Gastrocnemius medialis (tissue), 4 donors: ENCODE data around the gene ERC2. TPM values are rescaled to one million over a fixed set of nuclear protein-coding genes. Genes with fewer than 3 reads are reported as not detected.

Source experiments
- ATAC-seq, 2 donors: fragments of 150-250 bp; one replicate each; pipeline ENCODE4 v1.9.1; 2016
- DNase-seq, 2 donors: peaks; one replicate each; pipeline ENCODE4 v3.0.0-alpha.2; 2019
- H3K27ac ChIP-seq, 4 donors: fragments of 200-600 bp; sonication (generic); 1 replicate in 1 of 4; 2 replicates in 3 of 4; pipeline ENCODE4 v1.5.1; 2016 to 2018; ENCODE audit warnings: mild to moderate bottlenecking in 2 of 4, moderate library complexity in 1 of 4
- H3K27me3 ChIP-seq, 3 donors: fragments of 200-600 bp; sonication (generic) in 2 of 3; 1 replicate in 1 of 3; 2 replicates in 2 of 3; pipeline versions ENCODE4 v1.5.1 to v1.6.0; 2016 to 2019; ENCODE audit warnings: mild to moderate bottlenecking in 1 of 3, moderate library complexity in 1 of 3
- H3K36me3 ChIP-seq, 2 donors: fragments of 200-600 bp; sonication (generic) in 1 of 2; one replicate each; pipeline ENCODE4 v1.5.1; 2017 to 2018
- H3K4me1 ChIP-seq, 2 donors: fragments of 200-600 bp; sonication (generic) in 1 of 2; one replicate each; pipeline ENCODE4 v1.5.1; 2016 to 2017; ENCODE audit warnings: mild to moderate bottlenecking in 2 of 2
- H3K4me3 ChIP-seq, 4 donors: fragments of 200-600 bp; sonication (generic) in 3 of 4; 1 replicate in 1 of 4; 2 replicates in 3 of 4; pipeline ENCODE4 v1.5.1; 2016 to 2019; ENCODE audit warnings: mild to moderate bottlenecking in 2 of 4
- H3K9me3 ChIP-seq, 3 donors: fragments of 200-600 bp; sonication (generic) in 2 of 3; 1 replicate in 1 of 3; 2 replicates in 2 of 3; pipeline ENCODE4 v1.5.1; 2016 to 2019
- POLR2A ChIP-seq, 2 donors: fragments of 450-650 bp; IDR thresholded peaks; one replicate each; pipeline ENCODE4 v1.6.1; 2017; ENCODE audit warnings: antibody characterized with exemption in 2 of 2, mild to moderate bottlenecking in 2 of 2, moderate library complexity in 2 of 2
- in situ Hi-C, 4 donors: fragments of 200-750 bp; cut with MboI; loops; one replicate each; pipeline versions ENCODE4 v1.15.0 to v1.8.0; 2017; ENCODE audit warnings: low sequenced_read_pairs in 4 of 4
- intact Hi-C: fragments of 100-400 bp; cut with DNase I; formaldehyde crosslinking; loops from one replicate; pipeline ENCODE4 v1.15.1; 2023; ENCODE audit warnings: low total_unique reads
- total RNA-seq, 4 donors: library from RNA; depleted of rRNA; stranded (reverse); fragments of >200 nt; gene quantifications; one replicate each; pipeline versions ENCODE4 v1.1.0 to v1.2.3, GENCODE V29; 2016
- TF ChIP-seq, protein P1 (sequence below), 5 experiments: fragments of 450-650 bp in 3 of 5; fragments of 200-600 bp in 2 of 5; sonication (generic) in 2 of 5; IDR thresholded peaks in 4 of 5; conservative IDR thresholded peaks in 1 of 5; 1 replicate in 4 of 5; 2 replicates in 1 of 5; pipeline ENCODE4 v1.5.1; 2016 to 2019; ENCODE audit warnings: antibody characterized with exemption in 5 of 5, mild to moderate bottlenecking in 3 of 5, moderate library complexity in 3 of 5

ERC2 gene
- total RNA-seq, 4 donors from 2014 or later, result not detected

DNA sequence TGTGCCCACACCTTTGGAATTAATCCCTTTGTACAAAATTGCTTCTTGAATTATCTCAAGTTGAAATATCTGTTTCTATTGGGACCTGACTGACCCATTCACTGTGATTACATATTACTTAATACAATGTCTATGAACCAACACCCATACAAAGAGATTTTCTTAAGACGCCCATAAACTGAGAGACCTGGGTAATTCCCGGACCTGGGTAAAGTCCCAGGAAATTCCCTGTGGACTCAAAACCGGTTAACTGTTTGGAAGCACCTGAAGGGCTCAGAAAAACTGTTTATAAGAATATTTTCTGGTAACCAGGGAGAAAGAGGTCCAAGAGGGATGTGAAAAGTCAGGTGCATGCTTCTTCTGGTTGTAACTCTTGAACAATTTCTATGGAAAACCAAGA is 667.2 kb downstream of the ERC2 start:
- in situ Hi-C loops (no loop called here), intact Hi-C loops (no loop called here)
- DNase-seq (no peak), ATAC-seq (no peak)
- H3K4me1 ChIP-seq, result no peaks in the 10 kb centered on the region
- no peaks in the 10 kb centered on the region for H3K27me3 ChIP-seq
- no peaks in the 10 kb centered on the region for H3K36me3 ChIP-seq
- no peak overlapping the region for H3K27ac ChIP-seq
- no peak for TF ChIP-seq POLR2A (IDR thresholded peaks at IDR 0.05)
- TF ChIP-seq, protein P1, sequence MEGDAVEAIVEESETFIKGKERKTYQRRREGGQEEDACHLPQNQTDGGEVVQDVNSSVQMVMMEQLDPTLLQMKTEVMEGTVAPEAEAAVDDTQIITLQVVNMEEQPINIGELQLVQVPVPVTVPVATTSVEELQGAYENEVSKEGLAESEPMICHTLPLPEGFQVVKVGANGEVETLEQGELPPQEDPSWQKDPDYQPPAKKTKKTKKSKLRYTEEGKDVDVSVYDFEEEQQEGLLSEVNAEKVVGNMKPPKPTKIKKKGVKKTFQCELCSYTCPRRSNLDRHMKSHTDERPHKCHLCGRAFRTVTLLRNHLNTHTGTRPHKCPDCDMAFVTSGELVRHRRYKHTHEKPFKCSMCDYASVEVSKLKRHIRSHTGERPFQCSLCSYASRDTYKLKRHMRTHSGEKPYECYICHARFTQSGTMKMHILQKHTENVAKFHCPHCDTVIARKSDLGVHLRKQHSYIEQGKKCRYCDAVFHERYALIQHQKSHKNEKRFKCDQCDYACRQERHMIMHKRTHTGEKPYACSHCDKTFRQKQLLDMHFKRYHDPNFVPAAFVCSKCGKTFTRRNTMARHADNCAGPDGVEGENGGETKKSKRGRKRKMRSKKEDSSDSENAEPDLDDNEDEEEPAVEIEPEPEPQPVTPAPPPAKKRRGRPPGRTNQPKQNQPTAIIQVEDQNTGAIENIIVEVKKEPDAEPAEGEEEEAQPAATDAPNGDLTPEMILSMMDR (IDR thresholded peaks at IDR 0.05 in 4 of 5, conservative IDR thresholded peaks at IDR 0.05 in 1 of 5), result no peak
- H3K9me3 ChIP-seq, result no peaks in the 10 kb centered on the region
- H3K4me3 ChIP-seq, result no peak overlapping the region

DNA sequence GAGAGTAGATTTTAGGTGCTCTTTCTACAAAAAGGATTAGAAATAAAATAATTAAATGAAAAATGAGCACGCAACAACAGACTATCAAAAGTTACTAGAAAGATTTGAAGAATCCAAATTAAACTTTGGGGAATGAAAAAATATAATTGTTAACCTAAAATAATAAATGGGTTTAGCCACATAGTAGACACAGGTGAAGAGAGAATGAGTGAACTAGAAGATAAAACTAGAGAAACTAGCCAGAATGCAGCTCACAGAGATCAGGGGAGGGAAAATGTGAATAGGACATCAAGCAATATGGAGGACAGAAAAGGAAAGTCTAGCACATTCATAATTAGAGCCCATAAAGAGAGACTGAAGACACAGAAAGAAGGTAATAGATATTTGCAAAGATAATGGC is 670.5 kb downstream of the ERC2 start:
- in situ Hi-C loops (no loop called here), intact Hi-C loops (no loop called here)
- no peak for ATAC-seq
- DNase-seq, result no peak
- Histone ChIP-seq H3K27me3 (no peaks in the 10 kb centered on the region), H3K4me1 (no peaks in the 10 kb centered on the region), H3K27ac (no peak overlapping the region), H3K9me3 (no peaks in the 10 kb centered on the region), H3K36me3 (no peaks in the 10 kb centered on the region), H3K4me3 (no peak overlapping the region)
- no peak for TF ChIP-seq POLR2A (IDR thresholded peaks at IDR 0.05)
- TF ChIP-seq, protein P1 (IDR thresholded peaks at IDR 0.05 in 4 of 5, conservative IDR thresholded peaks at IDR 0.05 in 1 of 5), result no peak

DNA sequence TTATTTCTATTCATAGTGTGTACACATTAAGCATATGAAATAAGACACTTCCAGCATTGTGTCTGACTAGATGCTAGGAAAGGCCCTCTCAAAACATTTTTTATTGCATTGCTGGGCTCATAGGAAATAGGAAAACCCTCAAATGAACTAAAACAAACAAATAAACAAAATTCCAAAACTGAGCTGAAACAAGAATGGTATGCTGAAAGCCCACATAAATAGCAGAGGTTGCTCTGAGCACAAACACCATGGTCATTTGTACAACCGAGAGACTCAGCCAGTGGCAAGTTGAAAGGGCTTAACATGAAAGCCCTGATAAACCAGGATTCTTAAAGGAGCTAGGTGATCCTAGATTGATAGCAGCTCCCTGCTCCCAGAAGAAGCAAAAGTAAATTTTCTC is 671.2 kb downstream of the ERC2 start:
- H3K9me3 ChIP-seq, result no peaks in the 10 kb centered on the region
- no peaks in the 10 kb centered on the region for H3K4me1 ChIP-seq
- no peaks in the 10 kb centered on the region for H3K27me3 ChIP-seq
- no peak for TF ChIP-seq POLR2A (IDR thresholded peaks at IDR 0.05)
- TF ChIP-seq, protein P1 (IDR thresholded peaks at IDR 0.05 in 4 of 5, conservative IDR thresholded peaks at IDR 0.05 in 1 of 5), result no peak
- no peak overlapping the region for H3K27ac ChIP-seq
- no peak for ATAC-seq
- DNase-seq, result no peak
- intact Hi-C loops, result no loop called here
- no peaks in the 10 kb centered on the region for H3K36me3 ChIP-seq
- in situ Hi-C loops, result no loop called here
- H3K4me3 ChIP-seq, result no peak overlapping the region

DNA sequence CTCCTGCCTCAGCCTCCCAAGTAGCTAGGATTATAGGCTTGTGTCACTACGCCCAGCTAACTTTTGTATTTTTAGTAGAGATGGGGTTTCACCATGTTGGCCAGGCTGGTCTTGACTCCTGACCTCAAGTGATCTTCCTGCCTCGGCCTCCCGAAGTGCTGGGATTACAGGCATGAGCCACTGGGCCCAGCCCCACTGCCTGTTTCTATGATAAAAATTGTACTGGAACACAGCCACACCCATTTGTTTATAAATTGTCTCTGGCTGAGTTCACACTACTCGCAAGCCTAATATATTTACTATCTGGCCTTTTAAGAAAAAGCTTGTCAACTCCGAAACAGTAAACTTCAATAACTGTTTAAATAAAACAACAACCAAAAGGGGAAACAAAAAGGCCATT is 671.7 kb downstream of the ERC2 start:
- Histone ChIP-seq H3K4me3 (no peak overlapping the region), H3K36me3 (no peaks in the 10 kb centered on the region), H3K27me3 (no peaks in the 10 kb centered on the region), H3K9me3 (no peaks in the 10 kb centered on the region), H3K4me1 (no peaks in the 10 kb centered on the region), H3K27ac (no peak overlapping the region)
- ATAC-seq (no peak), DNase-seq (no peak)
- in situ Hi-C loops (no loop called here), intact Hi-C loops (no loop called here)
- no peak for TF ChIP-seq POLR2A (IDR thresholded peaks at IDR 0.05)
- TF ChIP-seq, protein P1 (IDR thresholded peaks at IDR 0.05 in 4 of 5, conservative IDR thresholded peaks at IDR 0.05 in 1 of 5), result no peak

DNA sequence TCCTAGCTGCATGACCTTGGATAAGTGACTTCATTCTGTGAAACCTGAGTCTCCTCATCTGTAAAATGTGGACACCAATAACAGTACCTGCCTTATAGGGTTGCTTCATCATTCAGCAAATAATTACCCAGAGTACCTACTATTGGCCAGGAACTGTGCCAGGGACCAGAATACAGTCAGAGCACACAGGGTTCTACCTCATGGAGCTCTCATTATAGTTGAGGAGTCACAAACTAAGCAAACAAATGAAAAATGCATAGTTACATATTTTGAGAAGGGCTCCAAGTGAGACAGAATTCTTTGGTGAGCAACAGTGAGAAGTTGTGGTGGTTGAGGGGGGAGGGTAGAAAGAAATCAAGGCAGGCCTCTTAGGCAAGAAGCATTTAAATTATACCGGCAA is 672.5 kb downstream of the ERC2 start:
- Histone ChIP-seq H3K9me3 (no peaks in the 10 kb centered on the region), H3K27me3 (no peaks in the 10 kb centered on the region), H3K27ac (no peak overlapping the region), H3K4me3 (no peak overlapping the region), H3K4me1 (no peaks in the 10 kb centered on the region), H3K36me3 (no peaks in the 10 kb centered on the region)
- intact Hi-C loops (no loop called here), in situ Hi-C loops (no loop called here)
- DNase-seq (no peak), ATAC-seq (no peak)
- TF ChIP-seq POLR2A (IDR thresholded peaks at IDR 0.05), result no peak
- TF ChIP-seq, protein P1 (IDR thresholded peaks at IDR 0.05 in 4 of 5, conservative IDR thresholded peaks at IDR 0.05 in 1 of 5), result no peak
